ENCODE results near the gene METTL8. TPM values are rescaled to one million over a fixed set of nuclear protein-coding genes. Genes with fewer than 3 reads are reported as not detected.

Gene METTL8
- polyA plus RNA-seq, 2 of the 4 experiments (the other 2 are of a cell fraction) = 21.8 to 58.3 TPM

DNA sequence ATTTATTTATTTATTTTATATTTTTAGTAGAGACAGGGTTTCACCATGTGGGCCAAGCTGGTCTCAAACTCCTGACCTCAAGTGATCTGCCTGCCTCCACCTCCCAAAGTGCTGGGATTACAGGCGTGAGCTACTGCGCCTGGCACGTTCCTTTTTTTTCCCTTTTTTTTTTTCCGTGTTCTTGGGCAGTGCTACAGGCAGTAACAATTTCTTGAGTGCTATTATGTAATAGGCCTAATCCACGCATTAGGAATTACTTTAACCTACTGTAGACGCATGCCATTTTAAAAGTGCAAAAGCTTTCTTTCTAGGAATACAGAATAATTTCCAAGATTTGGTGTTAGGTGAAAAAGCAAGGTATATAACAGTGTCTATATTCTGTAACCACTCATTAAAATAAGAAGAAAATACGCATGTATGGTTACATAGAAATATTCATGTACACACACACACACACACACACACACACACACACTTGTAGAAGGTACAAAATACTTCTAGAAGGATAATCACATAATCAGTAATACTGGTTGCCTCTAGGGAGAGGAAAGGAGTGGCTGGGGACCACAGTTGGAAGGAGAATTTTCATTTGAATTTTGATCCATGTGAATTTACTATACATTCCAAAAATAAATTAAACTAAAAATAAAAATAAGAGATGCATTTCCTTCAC, 92.3 kb downstream of the METTL8 start (continued):
- no peak for TF ChIP-seq RFX5 (IDR thresholded peaks at IDR 0.05)
- TF ChIP-seq MYC (IDR thresholded peaks at IDR 0.05; ENCODE audit: borderline replicate concordance, low read length) = no peak
- TF ChIP-seq CHD2 (IDR thresholded peaks at IDR 0.05; ENCODE audit: low read length, partially characterized antibody) = no peak
- TF ChIP-seq HDAC2 (IDR thresholded peaks at IDR 0.05) = no peak
- TF ChIP-seq SMC3 (IDR thresholded peaks at IDR 0.05) = no peak

DNA sequence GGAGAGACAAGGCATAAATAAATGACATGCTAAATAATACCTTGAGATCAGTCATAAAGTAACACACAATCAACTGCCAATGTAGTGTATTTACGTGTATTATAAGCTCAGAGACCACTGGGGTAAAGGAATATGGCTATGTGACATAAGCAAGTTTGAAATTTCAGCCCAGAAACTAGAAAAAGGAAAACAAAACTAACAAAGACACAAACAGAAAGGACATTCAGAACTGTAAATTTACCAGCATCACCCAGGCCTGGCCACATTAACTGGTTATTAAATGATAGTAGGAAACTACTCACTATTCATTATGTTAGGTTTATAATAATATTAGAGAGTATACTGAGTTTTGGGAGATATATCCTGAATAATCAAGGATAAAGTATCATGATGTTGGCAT, 98.8 kb downstream of the METTL8 start:
- FAIRE-seq = no peak
- CTCF ChIA-PET = interaction anchor here (1.1 kb wide), 2 partner anchors 362 to 965 kb away, joined by 3 read pairs; no protein-coding TSS in a partner anchor
- Histone ChIP-seq H3K9me3 (no peaks in the 10 kb centered on the region), H3K4me1 (no peaks in the 10 kb centered on the region), H3K27ac (no peak overlapping the region), H3K4me2 (no peak overlapping the region), H3K4me3 (no peak overlapping the region)
- TF ChIP-seq CTCF (IDR thresholded peaks at IDR 0.05) = no peak
- TF ChIP-seq ATOH8 (CRISPR knock-in tag; IDR thresholded peaks at IDR 0.05; ENCODE audit: low read depth) = no peak
- no peak for TF ChIP-seq RCOR1 (IDR thresholded peaks at IDR 0.05; ENCODE audit: low read depth, low read length)
- TF ChIP-seq EHF (CRISPR knock-in tag; IDR thresholded peaks at IDR 0.05) = no peak
- no peak for TF ChIP-seq SREBF2 (IDR thresholded peaks at IDR 0.05)
- TF ChIP-seq MAFK (IDR thresholded peaks at IDR 0.05; ENCODE audit: partially characterized antibody) = no peak
- TF ChIP-seq, protein P1, sequence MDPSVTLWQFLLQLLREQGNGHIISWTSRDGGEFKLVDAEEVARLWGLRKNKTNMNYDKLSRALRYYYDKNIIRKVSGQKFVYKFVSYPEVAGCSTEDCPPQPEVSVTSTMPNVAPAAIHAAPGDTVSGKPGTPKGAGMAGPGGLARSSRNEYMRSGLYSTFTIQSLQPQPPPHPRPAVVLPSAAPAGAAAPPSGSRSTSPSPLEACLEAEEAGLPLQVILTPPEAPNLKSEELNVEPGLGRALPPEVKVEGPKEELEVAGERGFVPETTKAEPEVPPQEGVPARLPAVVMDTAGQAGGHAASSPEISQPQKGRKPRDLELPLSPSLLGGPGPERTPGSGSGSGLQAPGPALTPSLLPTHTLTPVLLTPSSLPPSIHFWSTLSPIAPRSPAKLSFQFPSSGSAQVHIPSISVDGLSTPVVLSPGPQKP (IDR thresholded peaks at IDR 0.05; ENCODE audit: low read depth, low read length) = no peak
- WGBS (ENCODE audit: missing lambda C conversion rate) = 89% methylated on average over 1 of the region's 1 CpG
- POLR2A ChIA-PET = no interaction called here
- no peak for ATAC-seq
- DNase-seq (ENCODE audit: low read depth in 1 of 2, low spot score in 1 of 2) = no peak

GRCh38 chr2:171334171-171334570, 99.6 kb downstream of the METTL8 start:
- Histone ChIP-seq H3K4me1 (no peaks in the 10 kb centered on the region), H3K27ac (no peak overlapping the region), H3K4me2 (no peak overlapping the region), H3K9me3 (no peaks in the 10 kb centered on the region), H3K4me3 (no peak overlapping the region)
- CTCF ChIA-PET = interaction anchor here (0.9 to 1.1 kb wide), 2 partner anchors 21 to 361 kb away, joined by 3 read pairs; no protein-coding TSS in a partner anchor
- no peak for DNase-seq (ENCODE audit: low read depth in 1 of 2, low spot score in 1 of 2)
- 73% methylated on average over 2 of the region's 2 CpGs for WGBS (ENCODE audit: missing lambda C conversion rate)
- no peak for FAIRE-seq
- no peak for TF ChIP-seq ZNF302 (CRISPR knock-in tag; IDR thresholded peaks at IDR 0.05)
- no peak for TF ChIP-seq POLR2A (IDR thresholded peaks at IDR 0.05; ENCODE audit: low read length)
- TF ChIP-seq, protein P1 (IDR thresholded peaks at IDR 0.05; ENCODE audit: low read depth, low read length) = no peak
- no peak for TF ChIP-seq ZSCAN20 (CRISPR knock-in tag; IDR thresholded peaks at IDR 0.05)
- no peak for TF ChIP-seq EHMT2 (IDR thresholded peaks at IDR 0.05; ENCODE audit: low read depth)
- TF ChIP-seq RCOR1 (IDR thresholded peaks at IDR 0.05; ENCODE audit: low read depth, low read length) = no peak
- TF ChIP-seq, protein P2, sequence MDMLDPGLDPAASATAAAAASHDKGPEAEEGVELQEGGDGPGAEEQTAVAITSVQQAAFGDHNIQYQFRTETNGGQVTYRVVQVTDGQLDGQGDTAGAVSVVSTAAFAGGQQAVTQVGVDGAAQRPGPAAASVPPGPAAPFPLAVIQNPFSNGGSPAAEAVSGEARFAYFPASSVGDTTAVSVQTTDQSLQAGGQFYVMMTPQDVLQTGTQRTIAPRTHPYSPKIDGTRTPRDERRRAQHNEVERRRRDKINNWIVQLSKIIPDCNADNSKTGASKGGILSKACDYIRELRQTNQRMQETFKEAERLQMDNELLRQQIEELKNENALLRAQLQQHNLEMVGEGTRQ (IDR thresholded peaks at IDR 0.05) = no peak
- TF ChIP-seq ZFP36 (IDR thresholded peaks at IDR 0.05; ENCODE audit: borderline replicate concordance, partially characterized antibody) = no peak
- no peak for TF ChIP-seq E2F6 (IDR thresholded peaks at IDR 0.05; ENCODE audit: borderline replicate concordance, low read depth)
- no peak for TF ChIP-seq FOXS1 (CRISPR knock-in tag; IDR thresholded peaks at IDR 0.05)
- TF ChIP-seq KDM1A (IDR thresholded peaks at IDR 0.05; ENCODE audit: low read depth) = no peak
- TF ChIP-seq SREBF2 (IDR thresholded peaks at IDR 0.05) = no peak
- TF ChIP-seq JUN (IDR thresholded peaks at IDR 0.05) = no peak
- no peak for TF ChIP-seq RAD21 (conservative IDR thresholded peaks at IDR 0.05 in 1 of 2, IDR thresholded peaks at IDR 0.05 in 1 of 2)
- no peak for TF ChIP-seq CHD4 (IDR thresholded peaks at IDR 0.05; ENCODE audit: borderline replicate concordance)
- TF ChIP-seq NFE2L2 (conservative IDR thresholded peaks at IDR 0.05; ENCODE audit: low read length) = no peak
- ATAC-seq = no peak
- POLR2A ChIA-PET = no interaction called here

Data from A549 (cell line).